ENCODE results near the gene LSM10.

The LSM10 gene

GRCh38 chr1:36382231-36382630 lies 15.5 kb downstream of the LSM10 start:
- no peak for DNase-seq

GRCh38 chr1:36381405-36381804 lies 16.3 kb downstream of the LSM10 start:
- DNase-seq, result no peak

GRCh38 chr1:36380782-36381181 lies 16.9 kb downstream of the LSM10 start:
- DNase-seq, result no peak

GRCh38 chr1:36380143-36380619 lies 17.5 kb downstream of the LSM10 start:
- no peak for DNase-seq

- no peak for DNase-seq
Measured at GRCh38 chr1:36377791-36378492, 19.8 kb downstream of the LSM10 start.

GRCh38 chr1:36372617-36373016 lies 25.1 kb downstream of the LSM10 start:
- no peak for DNase-seq

- no peak for DNase-seq
Measured at GRCh38 chr1:36369061-36369861, 28.4 kb downstream of the LSM10 start.

- no peak for DNase-seq
Measured at GRCh38 chr1:36367798-36368197, 29.9 kb downstream of the LSM10 start.

GRCh38 chr1:36367066-36367465 lies 30.6 kb downstream of the LSM10 start:
- no peak for DNase-seq

- no peak for DNase-seq
Measured at GRCh38 chr1:36366091-36366661, 31.5 kb downstream of the LSM10 start.

GRCh38 chr1:36365381-36365780 lies 32.3 kb downstream of the LSM10 start:
- no peak for DNase-seq

- DNase-seq, result no peak
Measured at GRCh38 chr1:36359911-36360550, 37.7 kb downstream of the LSM10 start.

GRCh38 chr1:36359383-36359782 lies 38.3 kb downstream of the LSM10 start:
- DNase-seq, result no peak

GRCh38 chr1:36358514-36359084 lies 39.1 kb downstream of the LSM10 start:
- DNase-seq, result no peak

- DNase-seq, result no peak
Measured at GRCh38 chr1:36355811-36356210, 41.9 kb downstream of the LSM10 start.

- no peak for DNase-seq
Measured at GRCh38 chr1:36354486-36354885, 43.2 kb downstream of the LSM10 start.

GRCh38 chr1:36352910-36353878 lies 44.5 kb downstream of the LSM10 start:
- no peak for DNase-seq

- DNase-seq, result no peak
Measured at GRCh38 chr1:36352125-36352909, 45.4 kb downstream of the LSM10 start.

GRCh38 chr1:36351227-36351977 lies 46.3 kb downstream of the LSM10 start:
- no peak for DNase-seq

- DNase-seq, result no peak
Measured at GRCh38 chr1:36350659-36351226, 47.0 kb downstream of the LSM10 start.

Measured in NCI-H1417 treated with DMSO at 0.1 percent for 48 hours (cell line).